Measurements from ENCODE around the gene PRKCA. TPM values are rescaled to one million over a fixed set of nuclear protein-coding genes. Genes with fewer than 3 reads are reported as not detected.

The PRKCA gene
- total RNA-seq, 2 experiments from 2014 or later, result 78.4 to 79.7 TPM

DNA sequence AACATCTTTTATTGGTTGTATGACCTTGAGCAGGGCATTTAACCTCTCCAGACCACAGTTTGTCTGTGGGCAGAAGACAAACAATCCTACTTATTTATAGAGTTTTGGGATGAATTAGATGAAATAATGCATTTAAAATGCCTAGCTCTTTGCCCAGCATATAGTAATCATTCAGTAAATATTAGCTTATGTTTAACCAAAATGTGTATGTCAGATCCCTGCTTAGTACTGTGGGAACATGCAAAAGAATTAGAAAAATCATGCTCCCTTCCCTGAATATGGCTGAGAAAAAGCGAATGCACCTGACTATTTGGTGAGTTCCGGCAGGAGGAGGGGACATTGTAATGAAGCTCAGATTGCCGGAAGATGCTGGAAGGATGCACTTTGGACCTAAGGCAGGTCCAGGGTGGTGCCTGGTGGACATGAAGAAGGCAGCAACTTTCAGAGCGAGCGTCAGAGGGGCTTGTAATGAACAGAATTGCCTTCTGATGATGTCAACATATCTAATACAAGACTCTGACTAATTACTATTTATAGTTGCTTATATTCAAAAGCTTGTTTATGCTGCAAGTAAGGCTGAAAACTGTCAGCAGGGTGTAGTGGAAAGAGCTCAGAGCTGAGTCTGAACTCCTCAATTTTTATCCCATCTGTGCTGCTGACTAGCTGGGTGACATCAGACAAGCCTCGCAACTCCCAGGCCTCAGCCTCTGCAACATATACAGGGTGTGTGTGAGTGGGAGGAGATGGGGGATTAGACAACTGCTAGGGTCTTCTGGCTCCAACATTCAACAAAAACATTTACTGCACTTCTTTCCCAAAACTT lies 221.2 kb downstream of the PRKCA start:
- Mint-ChIP-seq H3K36me3 (ENCODE audit: low read depth) (peaks cover 33% of the 10 kb centered on the region), H3K4me3 (no peak overlapping the region), H3K27me3 (ENCODE audit: low read depth) (no peaks in the 10 kb centered on the region), H3K9me3 (peaks cover 2% of the 10 kb centered on the region), H3K4me1 (ENCODE audit: low read depth) (peaks cover 67% of the 10 kb centered on the region), H3K27ac (no peak overlapping the region)
- DNase-seq, result no peak
- CTCF ChIA-PET, result no interaction called here
- intact Hi-C loops (cut with micrococcal nuclease), result no loop called here

DNA sequence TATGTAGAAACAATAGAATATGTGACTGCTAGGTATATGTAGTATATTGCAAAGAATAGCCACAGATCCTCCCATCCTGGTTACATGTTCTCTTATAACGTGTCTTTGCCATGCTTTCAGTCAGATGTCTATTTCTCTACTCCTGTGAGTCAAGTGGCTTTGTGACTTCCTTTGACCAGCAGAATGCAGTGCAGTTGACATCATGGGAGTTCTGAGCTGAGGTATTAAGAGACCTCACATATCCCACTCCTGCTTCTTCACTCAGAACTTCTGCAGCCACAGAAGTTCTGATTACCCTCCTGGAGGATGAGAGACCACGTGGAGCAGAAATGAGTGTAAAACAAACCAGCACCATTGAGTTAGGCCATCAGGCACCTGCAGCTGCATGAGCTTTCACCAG lies 222.5 kb downstream of the PRKCA start:
- CTCF ChIA-PET, result no interaction called here
- intact Hi-C loops (cut with micrococcal nuclease), result no loop called here
- H3K27ac Mint-ChIP-seq, result no peak overlapping the region
- peaks cover 64% of the 10 kb centered on the region for H3K4me1 Mint-ChIP-seq (ENCODE audit: low read depth)
- peaks cover 2% of the 10 kb centered on the region for H3K9me3 Mint-ChIP-seq
- peak; percentile 25 for DNase-seq
- H3K27me3 Mint-ChIP-seq (ENCODE audit: low read depth), result no peaks in the 10 kb centered on the region
- H3K36me3 Mint-ChIP-seq (ENCODE audit: low read depth), result peaks cover 35% of the 10 kb centered on the region
- no peak overlapping the region for H3K4me3 Mint-ChIP-seq

DNA sequence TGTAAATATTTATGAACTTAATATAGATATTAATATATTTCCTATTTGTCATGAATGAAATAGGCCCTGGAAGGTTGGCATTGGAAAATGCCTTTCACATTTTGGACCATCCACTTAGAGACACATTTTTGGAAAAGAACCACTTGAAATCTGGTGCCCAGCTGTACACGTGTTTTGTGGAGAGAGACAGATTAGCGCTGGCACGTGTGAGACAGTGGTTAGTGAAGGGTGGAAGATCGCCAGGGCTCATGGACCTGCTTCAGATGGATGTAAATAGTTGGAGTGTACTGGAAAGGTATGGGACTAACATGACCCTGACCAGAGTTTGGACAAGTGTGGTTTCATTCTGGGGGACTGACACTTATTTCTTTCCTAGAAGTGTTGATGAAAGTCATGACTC lies 222.9 kb downstream of the PRKCA start:
- H3K9me3 Mint-ChIP-seq, result peaks cover 2% of the 10 kb centered on the region
- CTCF ChIA-PET, result no interaction called here
- DNase-seq, result no peak
- H3K4me1 Mint-ChIP-seq (ENCODE audit: low read depth), result peaks cover 69% of the 10 kb centered on the region
- no peak overlapping the region for H3K4me3 Mint-ChIP-seq
- peak overlapping the region; percentile 11 for H3K27ac Mint-ChIP-seq
- intact Hi-C loops (cut with micrococcal nuclease), result no loop called here
- no peaks in the 10 kb centered on the region for H3K27me3 Mint-ChIP-seq (ENCODE audit: low read depth)
- peaks cover 36% of the 10 kb centered on the region for H3K36me3 Mint-ChIP-seq (ENCODE audit: low read depth)

DNA sequence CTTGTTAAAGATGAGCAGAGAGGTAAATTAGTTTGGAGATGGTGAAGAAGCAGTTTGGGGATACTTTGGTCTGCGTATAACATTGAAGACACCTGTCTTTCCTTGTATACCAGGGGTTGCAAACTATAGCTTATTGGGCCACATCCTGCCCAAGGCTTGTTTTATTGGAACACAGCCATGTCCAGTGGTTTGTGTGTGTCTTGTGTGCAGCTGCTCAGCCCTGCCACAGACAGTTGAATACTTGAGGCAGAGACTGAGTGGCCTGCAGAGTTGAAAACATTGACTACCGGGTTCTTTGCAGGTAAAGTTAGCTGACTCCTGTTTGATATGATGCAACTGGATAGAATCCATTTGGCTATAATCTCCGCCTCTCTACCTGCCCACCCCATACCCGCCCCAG lies 224.4 kb downstream of the PRKCA start:
- Mint-ChIP-seq H3K27ac (no peak overlapping the region), H3K9me3 (peaks cover 2% of the 10 kb centered on the region), H3K4me3 (no peak overlapping the region), H3K4me1 (ENCODE audit: low read depth) (peaks cover 72% of the 10 kb centered on the region), H3K36me3 (ENCODE audit: low read depth) (peaks cover 34% of the 10 kb centered on the region), H3K27me3 (ENCODE audit: low read depth) (no peaks in the 10 kb centered on the region)
- intact Hi-C loops (cut with micrococcal nuclease), result no loop called here
- DNase-seq, result no peak
- CTCF ChIA-PET, result no interaction called here

DNA sequence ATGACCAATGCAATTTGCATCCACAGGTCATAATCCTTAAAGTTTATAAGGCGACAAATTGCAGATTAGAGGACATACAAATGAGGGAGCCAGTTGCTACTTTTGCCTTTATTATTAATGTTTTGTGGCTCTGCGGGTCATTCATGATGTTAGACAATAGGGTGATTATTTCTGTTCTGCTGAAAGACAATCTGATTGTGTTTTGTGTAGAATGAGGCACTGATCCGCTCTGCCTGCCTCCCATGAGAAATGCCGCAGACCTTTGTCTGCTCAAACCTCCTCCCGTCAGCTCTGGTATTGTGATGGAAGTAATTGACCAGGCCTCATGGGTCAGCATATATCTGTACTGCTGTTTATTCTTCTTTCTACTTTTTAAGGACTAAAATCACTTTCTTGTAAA lies 224.9 kb downstream of the PRKCA start:
- intact Hi-C loops (cut with micrococcal nuclease), result no loop called here
- CTCF ChIA-PET, result interaction anchor here (0.6 kb wide), 1 partner anchor 134 kb away, joined by 4 read pairs; no protein-coding TSS in a partner anchor
- H3K36me3 Mint-ChIP-seq (ENCODE audit: low read depth), result peaks cover 32% of the 10 kb centered on the region
- H3K4me3 Mint-ChIP-seq, result no peak overlapping the region
- H3K4me1 Mint-ChIP-seq (ENCODE audit: low read depth), result peaks cover 69% of the 10 kb centered on the region
- H3K9me3 Mint-ChIP-seq, result peaks cover 2% of the 10 kb centered on the region
- no peaks in the 10 kb centered on the region for H3K27me3 Mint-ChIP-seq (ENCODE audit: low read depth)
- no peak for DNase-seq
- no peak overlapping the region for H3K27ac Mint-ChIP-seq

DNA sequence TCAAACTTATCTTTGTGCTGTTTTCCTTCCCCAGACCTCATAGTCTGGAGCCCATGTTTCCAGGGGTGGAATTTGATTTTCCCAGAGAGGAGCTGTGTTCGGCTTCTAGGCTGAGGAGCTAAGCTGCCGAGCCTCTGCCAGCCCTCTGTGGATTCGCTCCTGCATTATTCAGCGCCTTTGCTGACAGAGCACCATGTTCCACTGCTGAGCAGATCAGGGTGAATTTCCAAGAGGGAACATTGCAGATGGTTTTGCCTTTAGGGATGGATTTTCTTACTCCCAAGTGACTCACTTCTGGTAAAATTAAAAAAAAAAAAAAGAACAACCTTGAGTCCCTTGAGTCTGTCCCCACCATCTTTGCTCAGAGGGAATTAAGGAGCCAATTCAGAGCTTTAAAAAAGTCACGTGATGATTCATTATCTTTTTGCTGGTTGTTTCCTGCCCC lies 229.5 kb downstream of the PRKCA start:
- peaks cover 17% of the 10 kb centered on the region for H3K36me3 Mint-ChIP-seq (ENCODE audit: low read depth)
- no peaks in the 10 kb centered on the region for H3K27me3 Mint-ChIP-seq (ENCODE audit: low read depth)
- H3K4me3 Mint-ChIP-seq, result no peak overlapping the region
- no peak overlapping the region for H3K27ac Mint-ChIP-seq
- CTCF ChIA-PET, result no interaction called here
- peaks cover 74% of the 10 kb centered on the region for H3K4me1 Mint-ChIP-seq (ENCODE audit: low read depth)
- intact Hi-C loops (cut with micrococcal nuclease), result no loop called here
- H3K9me3 Mint-ChIP-seq, result no peaks in the 10 kb centered on the region
- no peak for DNase-seq

DNA sequence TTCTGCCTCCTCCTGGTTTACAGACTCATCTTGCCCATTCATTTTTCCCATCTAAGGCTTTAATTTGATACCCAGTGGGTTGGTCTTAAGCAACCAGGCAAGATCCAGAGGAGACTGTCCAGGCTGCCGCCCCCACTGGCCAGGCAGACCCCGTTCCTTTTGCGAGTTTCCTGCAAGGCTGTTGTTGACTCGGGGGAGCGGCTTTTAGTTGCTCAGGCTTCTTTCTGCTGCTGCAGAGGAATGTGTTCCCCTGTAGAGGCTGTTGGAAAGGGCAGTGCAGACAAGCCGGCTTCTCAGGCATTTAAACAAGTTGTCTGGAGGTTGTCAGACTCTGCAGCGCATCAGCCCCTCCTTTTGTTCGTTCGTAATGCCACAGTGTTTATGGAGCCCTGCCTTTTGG lies 231.2 kb downstream of the PRKCA start:
- no peak for DNase-seq
- Mint-ChIP-seq H3K4me3 (no peak overlapping the region), H3K27ac (no peak overlapping the region), H3K27me3 (ENCODE audit: low read depth) (no peaks in the 10 kb centered on the region), H3K36me3 (ENCODE audit: low read depth) (peaks cover 14% of the 10 kb centered on the region), H3K9me3 (no peaks in the 10 kb centered on the region), H3K4me1 (ENCODE audit: low read depth) (peaks cover 84% of the 10 kb centered on the region)
- intact Hi-C loops (cut with micrococcal nuclease), result no loop called here
- CTCF ChIA-PET, result no interaction called here

DNA sequence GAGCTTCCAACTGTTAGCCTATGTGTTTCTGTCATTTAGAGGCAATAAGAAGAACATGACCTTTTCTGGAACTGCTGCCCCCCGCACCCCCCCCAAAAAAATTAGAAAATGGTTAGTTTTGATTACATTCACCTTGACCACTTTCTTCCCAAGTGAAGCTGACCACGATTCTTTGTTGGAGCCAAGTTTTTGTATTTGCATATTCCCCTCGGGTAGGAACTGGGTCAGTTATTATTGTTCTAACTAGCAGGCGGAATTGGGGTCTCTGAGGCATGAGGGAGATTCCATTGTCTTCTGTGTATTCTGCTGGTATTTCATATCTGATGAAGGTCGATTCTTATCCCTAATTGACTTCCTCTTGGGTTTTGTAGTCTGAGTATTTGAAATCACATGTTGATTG lies 231.6 kb downstream of the PRKCA start:
- Mint-ChIP-seq H3K4me1 (ENCODE audit: low read depth) (peaks cover 86% of the 10 kb centered on the region), H3K27ac (peak overlapping the region; percentile 27), H3K4me3 (no peak overlapping the region), H3K36me3 (ENCODE audit: low read depth) (peaks cover 13% of the 10 kb centered on the region), H3K9me3 (no peaks in the 10 kb centered on the region), H3K27me3 (ENCODE audit: low read depth) (no peaks in the 10 kb centered on the region)
- no peak for DNase-seq
- intact Hi-C loops (cut with micrococcal nuclease), result no loop called here
- CTCF ChIA-PET, result no interaction called here

DNA sequence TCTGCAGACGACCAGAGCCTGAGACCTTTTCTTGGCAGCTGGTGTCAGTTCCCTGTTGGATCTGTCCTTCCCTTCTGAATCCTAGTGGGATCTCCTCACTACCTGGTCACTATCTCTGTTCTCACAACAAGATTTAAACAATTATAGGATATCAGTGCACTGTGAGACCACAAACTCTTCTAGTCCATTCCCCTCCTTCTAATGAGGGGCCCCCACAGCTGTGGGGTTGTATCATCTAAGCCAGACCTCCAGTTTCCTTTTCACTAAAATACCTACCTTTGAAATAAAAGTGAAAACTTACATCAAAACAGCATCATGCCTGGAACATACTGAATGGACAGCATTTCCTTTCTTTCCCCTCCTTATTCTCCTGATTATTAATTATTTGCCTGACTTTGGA lies 233.2 kb downstream of the PRKCA start:
- Mint-ChIP-seq H3K27me3 (ENCODE audit: low read depth) (no peaks in the 10 kb centered on the region), H3K36me3 (ENCODE audit: low read depth) (peaks cover 7% of the 10 kb centered on the region), H3K27ac (peak overlapping the region; percentile 19), H3K4me3 (no peak overlapping the region), H3K9me3 (no peaks in the 10 kb centered on the region), H3K4me1 (ENCODE audit: low read depth) (peaks cover 83% of the 10 kb centered on the region)
- intact Hi-C loops (cut with micrococcal nuclease), result no loop called here
- DNase-seq, result peak; percentile 19
- CTCF ChIA-PET, result interaction anchor here (1.0 kb wide), 1 partner anchor 10 kb away, joined by 3 read pairs; no protein-coding TSS in a partner anchor

DNA sequence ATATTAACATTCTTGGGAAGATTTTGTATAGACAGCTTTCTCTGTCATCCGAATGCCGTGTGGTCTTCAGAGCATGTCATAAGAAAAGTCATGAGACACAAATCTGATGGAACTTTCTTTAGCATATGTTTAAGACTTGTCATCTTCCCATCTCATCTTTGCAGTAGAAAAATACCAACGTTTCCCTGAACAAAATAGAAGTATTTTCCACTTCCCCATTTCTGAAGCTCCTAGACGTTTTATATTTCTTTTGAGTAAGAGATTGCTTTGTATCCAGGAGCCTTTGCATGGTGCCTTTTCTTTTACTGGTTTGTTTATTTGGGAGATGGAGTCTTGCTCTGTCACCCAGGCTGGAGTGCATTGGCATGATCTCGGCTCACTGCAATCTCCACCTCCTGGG lies 235.1 kb downstream of the PRKCA start:
- Mint-ChIP-seq H3K27me3 (ENCODE audit: low read depth) (no peaks in the 10 kb centered on the region), H3K9me3 (no peaks in the 10 kb centered on the region), H3K4me3 (no peak overlapping the region), H3K36me3 (ENCODE audit: low read depth) (peaks cover 6% of the 10 kb centered on the region), H3K4me1 (ENCODE audit: low read depth) (peaks cover 87% of the 10 kb centered on the region), H3K27ac (no peak overlapping the region)
- intact Hi-C loops (cut with micrococcal nuclease), result no loop called here
- CTCF ChIA-PET, result no interaction called here
- DNase-seq, result no peak

DNA sequence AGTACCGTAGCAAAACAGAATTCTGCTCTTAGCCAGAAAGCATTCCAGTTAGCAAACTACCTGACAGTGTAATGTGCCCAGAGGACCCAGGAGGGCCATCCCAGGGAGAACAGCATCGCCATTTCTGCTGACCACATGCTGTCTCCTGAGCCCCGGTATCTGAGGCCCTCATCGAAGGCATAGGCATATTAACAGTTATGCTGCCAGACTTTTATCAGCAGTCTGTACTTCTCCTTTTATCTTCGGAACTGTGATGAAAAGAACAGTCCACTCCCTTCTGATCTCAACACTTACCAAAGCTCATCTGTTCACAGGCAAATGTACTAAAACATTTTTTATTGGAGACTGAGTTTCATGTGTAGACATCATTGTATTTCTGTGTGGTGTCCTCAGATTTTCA lies 236.4 kb downstream of the PRKCA start:
- peaks cover 5% of the 10 kb centered on the region for H3K36me3 Mint-ChIP-seq (ENCODE audit: low read depth)
- no peaks in the 10 kb centered on the region for H3K9me3 Mint-ChIP-seq
- DNase-seq, result no peak
- peaks cover 82% of the 10 kb centered on the region for H3K4me1 Mint-ChIP-seq (ENCODE audit: low read depth)
- CTCF ChIA-PET, result no interaction called here
- H3K27ac Mint-ChIP-seq, result no peak overlapping the region
- intact Hi-C loops (cut with micrococcal nuclease), result no loop called here
- no peaks in the 10 kb centered on the region for H3K27me3 Mint-ChIP-seq (ENCODE audit: low read depth)
- H3K4me3 Mint-ChIP-seq, result no peak overlapping the region

DNA sequence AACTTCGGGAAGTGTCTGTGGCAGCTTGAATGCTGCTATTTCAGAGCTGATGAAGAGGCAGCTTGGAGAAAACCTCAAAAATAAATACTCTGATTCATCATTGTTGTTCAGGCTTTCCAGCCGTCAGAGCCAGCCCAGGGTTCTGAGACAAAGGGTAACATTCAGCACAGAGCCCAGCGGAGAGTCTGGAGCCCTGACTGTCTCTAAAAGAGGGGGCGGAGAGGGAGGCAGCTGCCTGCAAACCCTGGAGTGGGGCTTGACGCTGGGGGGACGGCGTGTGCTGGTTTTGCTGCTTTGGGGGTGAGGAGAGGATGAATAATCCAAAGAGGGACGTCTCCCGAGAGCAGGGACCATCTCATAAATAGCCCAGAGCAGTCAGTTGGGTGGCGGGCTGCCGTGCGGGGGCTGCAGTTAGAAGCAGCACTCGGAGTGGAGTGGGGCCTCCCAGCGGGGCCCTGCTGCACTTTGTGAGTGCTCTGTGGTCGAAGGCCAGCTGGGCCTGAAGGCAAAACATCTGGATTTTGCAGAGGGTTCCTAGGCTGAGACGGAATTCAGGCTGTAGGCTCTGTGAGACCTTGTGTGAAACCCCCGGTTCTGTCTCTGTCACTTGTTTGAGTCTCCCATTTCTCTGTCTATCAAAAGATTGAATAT lies 237.8 kb downstream of the PRKCA start:
- CTCF ChIA-PET, result no interaction called here
- intact Hi-C loops (cut with micrococcal nuclease), result no loop called here
- no peaks in the 10 kb centered on the region for H3K9me3 Mint-ChIP-seq
- no peak overlapping the region for H3K27ac Mint-ChIP-seq
- no peak for DNase-seq
- H3K36me3 Mint-ChIP-seq (ENCODE audit: low read depth), result peaks cover 6% of the 10 kb centered on the region
- H3K27me3 Mint-ChIP-seq (ENCODE audit: low read depth), result no peaks in the 10 kb centered on the region
- no peak overlapping the region for H3K4me3 Mint-ChIP-seq
- peaks cover 69% of the 10 kb centered on the region for H3K4me1 Mint-ChIP-seq (ENCODE audit: low read depth)

Data from activated naive CD4-positive, alpha-beta T cell treated with anti-CD3 and anti-CD28 coated beads for 36 hours (primary cell).